ENCODE results near the gene GPC5. TPM values are rescaled to one million over a fixed set of nuclear protein-coding genes. Genes with fewer than 3 reads are reported as not detected.

Gene GPC5
- total and polyA plus RNA-seq, 9 of the 15 experiments (the other 6 are each of a cell fraction or from before 2014, with no cell fraction given), result 0.18 to 0.27 TPM; not detected in 7

GRCh38 chr13:91567485-91568207, 169.2 kb downstream of the GPC5 start:
- Histone ChIP-seq H3K36me3 (ENCODE audit: control insufficient read depth, insufficient read depth, low read length) (no peaks in the 10 kb centered on the region), H3K4me1 (replicated peaks in 1 of 2; ENCODE audit: control insufficient read depth in 2 of 2, insufficient read depth in 2 of 2, low read length in 2 of 2) (no peaks in the 10 kb centered on the region), H3K9me3 (replicated peaks; ENCODE audit: control insufficient read depth, insufficient read depth, low read depth, low read length) (no peaks in the 10 kb centered on the region; the same call in 1 of the 2 replicates), H3K9me1 (ENCODE audit: control insufficient read depth, insufficient read depth, low read length) (no peaks in the 10 kb centered on the region), H3K4me2 (ENCODE audit: insufficient read depth, low read length) (no peak overlapping the region), H2AFZ (ENCODE audit: low read depth, low read length) (no peak overlapping the region), H3K27ac (ENCODE audit: extremely low read depth, low read depth, low read length) (no peak overlapping the region), H3K27me3 (ENCODE audit: control insufficient read depth in 2 of 2, insufficient read depth in 2 of 2, low read length in 2 of 2) (no peaks in the 10 kb centered on the region), H3K9ac (ENCODE audit: insufficient read depth in 1 of 2, low read depth in 2 of 2, low read length in 2 of 2) (no peak overlapping the region), H3K4me3 (no peak overlapping the region), H3K79me2 (ENCODE audit: control insufficient read depth, insufficient read depth, low read length) (no peaks in the 10 kb centered on the region), H4K20me1 (replicated peaks; ENCODE audit: control insufficient read depth, insufficient read depth, low read length) (no peaks in the 10 kb centered on the region)
- ChIA-PET CTCF (ENCODE audit: low intra/inter-chr PET ratio) (no interaction called here), POLR2A (interaction anchor here (0.6 to 3.0 kb wide), 6 partner anchors 10 to 67 kb away, joined by 3 to 12 read pairs (median 3); no protein-coding TSS in a partner anchor)
- ATAC-seq (no peak), FAIRE-seq (no peak), DNase-seq (ENCODE audit: extremely low read depth in 1 of 4, low spot score in 3 of 4) (no peak)
- in situ Hi-C loops (cut with MboI), result no loop called here
- BruUV-seq (replicated peaks), result no TSS peak
- intact Hi-C loops (cut with micrococcal nuclease), result no loop called here
- WGBS (ENCODE audit: insufficient coverage, low coverage, missing lambda C conversion rate), result 1% methylated on average over 5 of the region's 5 CpGs
- TF ChIP-seq EP400 (IDR thresholded peaks at IDR 0.05) (no peak), XRCC5 (IDR thresholded peaks at IDR 0.05; ENCODE audit: low read depth, low read length) (no peak), GATAD2A (IDR thresholded peaks at IDR 0.05) (no peak), WHSC1 (IDR thresholded peaks at IDR 0.05; ENCODE audit: low read length) (no peak), ZNF121 (CRISPR knock-in tag; conservative IDR thresholded peaks at IDR 0.05) (0 out of 2 replicates have a peak, but pooled peaks have one; percentile 15), SP2 (IDR thresholded peaks at IDR 0.05; ENCODE audit: extremely low read depth, low read depth, low read length, poor library complexity, severe bottlenecking) (no peak), GTF2F1 (IDR thresholded peaks at IDR 0.05; ENCODE audit: low read depth, low read length) (no peak), NFRKB (IDR thresholded peaks at IDR 0.05; ENCODE audit: low read depth) (no peak), ZKSCAN8 (CRISPR knock-in tag; IDR thresholded peaks at IDR 0.05) (no peak)
- TF ChIP-seq, protein P1, sequence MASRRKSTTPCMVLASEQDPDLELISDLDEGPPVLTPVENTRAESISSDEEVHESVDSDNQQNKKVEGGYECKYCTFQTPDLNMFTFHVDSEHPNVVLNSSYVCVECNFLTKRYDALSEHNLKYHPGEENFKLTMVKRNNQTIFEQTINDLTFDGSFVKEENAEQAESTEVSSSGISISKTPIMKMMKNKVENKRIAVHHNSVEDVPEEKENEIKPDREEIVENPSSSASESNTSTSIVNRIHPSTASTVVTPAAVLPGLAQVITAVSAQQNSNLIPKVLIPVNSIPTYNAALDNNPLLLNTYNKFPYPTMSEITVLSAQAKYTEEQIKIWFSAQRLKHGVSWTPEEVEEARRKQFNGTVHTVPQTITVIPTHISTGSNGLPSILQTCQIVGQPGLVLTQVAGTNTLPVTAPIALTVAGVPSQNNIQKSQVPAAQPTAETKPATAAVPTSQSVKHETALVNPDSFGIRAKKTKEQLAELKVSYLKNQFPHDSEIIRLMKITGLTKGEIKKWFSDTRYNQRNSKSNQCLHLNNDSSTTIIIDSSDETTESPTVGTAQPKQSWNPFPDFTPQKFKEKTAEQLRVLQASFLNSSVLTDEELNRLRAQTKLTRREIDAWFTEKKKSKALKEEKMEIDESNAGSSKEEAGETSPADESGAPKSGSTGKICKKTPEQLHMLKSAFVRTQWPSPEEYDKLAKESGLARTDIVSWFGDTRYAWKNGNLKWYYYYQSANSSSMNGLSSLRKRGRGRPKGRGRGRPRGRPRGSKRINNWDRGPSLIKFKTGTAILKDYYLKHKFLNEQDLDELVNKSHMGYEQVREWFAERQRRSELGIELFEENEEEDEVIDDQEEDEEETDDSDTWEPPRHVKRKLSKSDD (conservative IDR thresholded peaks at IDR 0.05; ENCODE audit: low read length), result no peak
- TF ChIP-seq, protein P2, sequence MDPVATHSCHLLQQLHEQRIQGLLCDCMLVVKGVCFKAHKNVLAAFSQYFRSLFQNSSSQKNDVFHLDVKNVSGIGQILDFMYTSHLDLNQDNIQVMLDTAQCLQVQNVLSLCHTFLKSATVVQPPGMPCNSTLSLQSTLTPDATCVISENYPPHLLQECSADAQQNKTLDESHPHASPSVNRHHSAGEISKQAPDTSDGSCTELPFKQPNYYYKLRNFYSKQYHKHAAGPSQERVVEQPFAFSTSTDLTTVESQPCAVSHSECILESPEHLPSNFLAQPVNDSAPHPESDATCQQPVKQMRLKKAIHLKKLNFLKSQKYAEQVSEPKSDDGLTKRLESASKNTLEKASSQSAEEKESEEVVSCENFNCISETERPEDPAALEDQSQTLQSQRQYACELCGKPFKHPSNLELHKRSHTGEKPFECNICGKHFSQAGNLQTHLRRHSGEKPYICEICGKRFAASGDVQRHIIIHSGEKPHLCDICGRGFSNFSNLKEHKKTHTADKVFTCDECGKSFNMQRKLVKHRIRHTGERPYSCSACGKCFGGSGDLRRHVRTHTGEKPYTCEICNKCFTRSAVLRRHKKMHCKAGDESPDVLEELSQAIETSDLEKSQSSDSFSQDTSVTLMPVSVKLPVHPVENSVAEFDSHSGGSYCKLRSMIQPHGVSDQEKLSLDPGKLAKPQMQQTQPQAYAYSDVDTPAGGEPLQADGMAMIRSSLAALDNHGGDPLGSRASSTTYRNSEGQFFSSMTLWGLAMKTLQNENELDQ (CRISPR knock-in tag; IDR thresholded peaks at IDR 0.05; ENCODE audit: borderline replicate concordance), result 0 out of 2 replicates have a peak, but pooled peaks have one; percentile 20
- TF ChIP-seq, protein P3, sequence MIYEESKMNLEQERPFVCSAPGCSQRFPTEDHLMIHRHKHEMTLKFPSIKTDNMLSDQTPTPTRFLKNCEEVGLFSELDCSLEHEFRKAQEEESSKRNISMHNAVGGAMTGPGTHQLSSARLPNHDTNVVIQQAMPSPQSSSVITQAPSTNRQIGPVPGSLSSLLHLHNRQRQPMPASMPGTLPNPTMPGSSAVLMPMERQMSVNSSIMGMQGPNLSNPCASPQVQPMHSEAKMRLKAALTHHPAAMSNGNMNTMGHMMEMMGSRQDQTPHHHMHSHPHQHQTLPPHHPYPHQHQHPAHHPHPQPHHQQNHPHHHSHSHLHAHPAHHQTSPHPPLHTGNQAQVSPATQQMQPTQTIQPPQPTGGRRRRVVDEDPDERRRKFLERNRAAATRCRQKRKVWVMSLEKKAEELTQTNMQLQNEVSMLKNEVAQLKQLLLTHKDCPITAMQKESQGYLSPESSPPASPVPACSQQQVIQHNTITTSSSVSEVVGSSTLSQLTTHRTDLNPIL (CRISPR knock-in tag; IDR thresholded peaks at IDR 0.05), result no peak
